OCI-LY1 (cell line): ENCODE results near the gene RASD1.

Source experiments
- H2AFZ ChIP-seq: fragments of 200-600 bp; sonication (generic), shearing (Covaris generic); 2 replicates; pipeline ENCODE4 v1.6.0; 2014; ENCODE audit warnings: antibody characterized with exemption, mild to moderate bottlenecking, low read length
- H3F3A ChIP-seq: fragments of 200-600 bp; sonication (generic), shearing (Covaris generic); 2 replicates; pipeline ENCODE4 v1.6.0; 2014; ENCODE audit warnings: mild to moderate bottlenecking, antibody characterized with exemption, low read length, moderate library complexity; ENCODE audit not compliant: insufficient read depth
- H3K27ac ChIP-seq: fragments of 200-600 bp; sonication (generic); 2 replicates; pipeline ENCODE4 v1.5.1; 2014; ENCODE audit warnings: low read length, mixed run types, mild to moderate bottlenecking, low read depth; ENCODE audit not compliant: poor library complexity, severe bottlenecking
- H3K27me3 ChIP-seq: fragments of 200-600 bp; sonication (generic); 2 replicates; pipeline ENCODE4 v1.6.0; 2014; ENCODE audit warnings: antibody characterized with exemption, mild to moderate bottlenecking, low read length, moderate library complexity; ENCODE audit not compliant: insufficient read depth
- H3K36me3 ChIP-seq: fragments of 200-600 bp; sonication (generic); 2 replicates; pipeline ENCODE4 v1.6.1; 2014; ENCODE audit warnings: mild to moderate bottlenecking, antibody characterized with exemption, low read length, moderate library complexity, mixed read lengths; ENCODE audit not compliant: insufficient read depth
- H3K4me1 ChIP-seq: fragments of 200-600 bp; sonication (generic); 2 replicates; pipeline ENCODE4 v1.5.1; 2014; ENCODE audit warnings: mild to moderate bottlenecking, low read length, moderate library complexity; ENCODE audit not compliant: insufficient read depth, severe bottlenecking
- H3K4me2 ChIP-seq: fragments of 200-600 bp; sonication (generic), shearing (Covaris generic); 2 replicates; pipeline ENCODE4 v1.6.1; 2014; ENCODE audit warnings: low read length
- H3K4me3 ChIP-seq: fragments of 200-600 bp; sonication (generic); 2 replicates; pipeline ENCODE4 v1.5.1; 2014; ENCODE audit warnings: low read length, low read depth, mild to moderate bottlenecking, mixed read lengths; ENCODE audit not compliant: poor library complexity, severe bottlenecking
- H3K79me2 ChIP-seq: fragments of 200-600 bp; shearing (Covaris generic); 2 replicates; pipeline ENCODE4 v1.6.1; 2016; ENCODE audit warnings: mixed run types, low read length, mixed read lengths; ENCODE audit not compliant: insufficient read depth
- H3K9ac ChIP-seq: fragments of 200-600 bp; sonication (generic), shearing (Covaris generic); 2 replicates; pipeline ENCODE4 v1.6.1; 2014; ENCODE audit warnings: mild to moderate bottlenecking, low read length, mixed read lengths
- H3K9me2 ChIP-seq: fragments of 200-600 bp; sonication (generic), shearing (Covaris generic); 2 replicates; pipeline ENCODE4 v1.6.1; 2014; ENCODE audit warnings: low read depth, mild to moderate bottlenecking, low read length, mixed read lengths
- H3K9me3 ChIP-seq: fragments of 200-600 bp; shearing (Covaris generic); 2 replicates; pipeline ENCODE4 v1.6.1; 2014; ENCODE audit warnings: low read length, mixed read lengths
- H4K20me1 ChIP-seq: fragments of 200-600 bp; sonication (generic), shearing (Covaris generic); 2 replicates; pipeline ENCODE4 v1.6.0; 2016; ENCODE audit warnings: mild to moderate bottlenecking, low read length; ENCODE audit not compliant: insufficient read depth
- CTCF ChIP-seq: fragments of 200-600 bp; sonication (generic), shearing (Covaris generic); IDR thresholded peaks from 2 replicates; pipeline ENCODE4 v1.5.1; 2017; ENCODE audit warnings: mild to moderate bottlenecking, antibody characterized with exemption, low read length, moderate library complexity, mixed read lengths
- EZH2 ChIP-seq: fragments of 200-600 bp; sonication (generic), shearing (Covaris generic); IDR thresholded peaks from 2 replicates; pipeline ENCODE4 v1.8.0; 2017; ENCODE audit warnings: borderline replicate concordance, mixed run types, mild to moderate bottlenecking, antibody characterized with exemption, low read length, moderate library complexity, mixed read lengths

The RASD1 gene

GRCh38 chr17:17481860-17482259 lies 14.3 kb downstream of the RASD1 start:
- Histone ChIP-seq H3K4me1 (peaks cover 37% of the 10 kb centered on the region), H4K20me1 (no peaks in the 10 kb centered on the region), H3K9me2 (no peaks in the 10 kb centered on the region), H3F3A (no peaks in the 10 kb centered on the region), H3K27ac (no peak overlapping the region), H3K4me2 (no peak overlapping the region), H3K36me3 (peaks cover 36% of the 10 kb centered on the region; the same call in 1 of the 2 replicates), H2AFZ (no peak overlapping the region), H3K9me3 (no peaks in the 10 kb centered on the region), H3K9ac (no peak overlapping the region), H3K79me2 (peaks cover 61% of the 10 kb centered on the region), H3K27me3 (no peaks in the 10 kb centered on the region), H3K4me3 (no peak overlapping the region)
- TF ChIP-seq CTCF (no peak), EZH2 (no peak)

GRCh38 chr17:17480593-17481148 lies 15.5 kb downstream of the RASD1 start:
- Histone ChIP-seq H3K4me3 (no peak overlapping the region), H3K9me2 (no peaks in the 10 kb centered on the region), H4K20me1 (no peaks in the 10 kb centered on the region), H3K9me3 (no peaks in the 10 kb centered on the region), H2AFZ (no peak overlapping the region), H3K27me3 (no peaks in the 10 kb centered on the region), H3K27ac (no peak overlapping the region), H3K4me1 (peaks cover 37% of the 10 kb centered on the region), H3K9ac (no peak overlapping the region), H3K4me2 (peak overlapping the region; percentile 1; the same call in 1 of the 2 replicates), H3K79me2 (peaks cover 61% of the 10 kb centered on the region), H3K36me3 (peaks cover 36% of the 10 kb centered on the region; the same call in 1 of the 2 replicates), H3F3A (no peaks in the 10 kb centered on the region)
- TF ChIP-seq EZH2, result no peak
- no peak for TF ChIP-seq CTCF

- peaks cover 37% of the 10 kb centered on the region for H3K4me1 ChIP-seq
- H3K27me3 ChIP-seq, result no peaks in the 10 kb centered on the region
- H2AFZ ChIP-seq, result no peak overlapping the region
- H3K9me3 ChIP-seq, result no peaks in the 10 kb centered on the region
- peaks cover 31% of the 10 kb centered on the region; the same call in 1 of the 2 replicates for H3K36me3 ChIP-seq
- no peak for TF ChIP-seq EZH2
- no peak for TF ChIP-seq CTCF
- H3K79me2 ChIP-seq, result peaks cover 57% of the 10 kb centered on the region
- no peak overlapping the region for H3K27ac ChIP-seq
- no peaks in the 10 kb centered on the region for H4K20me1 ChIP-seq
- H3F3A ChIP-seq, result no peaks in the 10 kb centered on the region
- H3K4me2 ChIP-seq, result peak overlapping the region; percentile 91
- no peaks in the 10 kb centered on the region for H3K9me2 ChIP-seq
- no peak overlapping the region for H3K9ac ChIP-seq
- no peak overlapping the region for H3K4me3 ChIP-seq
These were observed 17.0 kb downstream of the RASD1 start for GRCh38 chr17:17479209-17479608.
